ENCODE results near the gene CABLES1. TPM values are rescaled to one million over a fixed set of nuclear protein-coding genes. Genes with fewer than 3 reads are reported as not detected.
"Not testable (repeated sequence)": the region's sequence is repeated elsewhere in the genome, so short reads cannot be mapped to it uniquely, and the experiment has no call there.

The CABLES1 gene
- total RNA-seq, 1 donor from 2014 or later: 4.2 TPM

DNA sequence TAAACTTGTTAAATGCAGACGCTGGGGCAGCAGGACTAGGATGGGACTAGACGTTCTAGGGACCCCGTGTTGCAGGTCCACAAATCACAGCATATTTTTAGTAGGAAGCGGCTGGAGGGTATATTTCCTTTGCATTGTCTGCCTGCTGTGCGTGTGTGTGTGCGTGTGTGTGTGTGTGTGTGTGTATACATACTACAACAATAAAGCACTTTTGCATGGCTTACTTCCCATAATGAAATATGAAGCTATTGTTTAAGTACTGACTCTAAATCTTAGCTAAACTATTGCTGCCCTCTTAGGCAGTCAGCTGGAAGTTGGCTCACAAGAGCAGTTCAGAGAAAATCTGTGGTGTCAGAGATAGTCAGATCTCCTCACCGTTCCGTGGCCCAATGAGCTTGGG is 133.4 kb downstream of the CABLES1 start:
- Mint-ChIP-seq H3K4me3 (ENCODE audit: low read depth) (no peak overlapping the region), H3K9me3 (ENCODE audit: low read depth) (peaks cover 11% of the 10 kb centered on the region), H3K27me3 (peaks cover 13% of the 10 kb centered on the region), H3K4me1 (ENCODE audit: low read depth) (peaks cover 5% of the 10 kb centered on the region), H3K36me3 (ENCODE audit: insufficient read depth) (peaks cover 6% of the 10 kb centered on the region), H3K27ac (no peak overlapping the region)
- DNase-seq (ENCODE audit: low spot score, unreplicated experiment): no peak
- TF ChIP-seq, protein P1, sequence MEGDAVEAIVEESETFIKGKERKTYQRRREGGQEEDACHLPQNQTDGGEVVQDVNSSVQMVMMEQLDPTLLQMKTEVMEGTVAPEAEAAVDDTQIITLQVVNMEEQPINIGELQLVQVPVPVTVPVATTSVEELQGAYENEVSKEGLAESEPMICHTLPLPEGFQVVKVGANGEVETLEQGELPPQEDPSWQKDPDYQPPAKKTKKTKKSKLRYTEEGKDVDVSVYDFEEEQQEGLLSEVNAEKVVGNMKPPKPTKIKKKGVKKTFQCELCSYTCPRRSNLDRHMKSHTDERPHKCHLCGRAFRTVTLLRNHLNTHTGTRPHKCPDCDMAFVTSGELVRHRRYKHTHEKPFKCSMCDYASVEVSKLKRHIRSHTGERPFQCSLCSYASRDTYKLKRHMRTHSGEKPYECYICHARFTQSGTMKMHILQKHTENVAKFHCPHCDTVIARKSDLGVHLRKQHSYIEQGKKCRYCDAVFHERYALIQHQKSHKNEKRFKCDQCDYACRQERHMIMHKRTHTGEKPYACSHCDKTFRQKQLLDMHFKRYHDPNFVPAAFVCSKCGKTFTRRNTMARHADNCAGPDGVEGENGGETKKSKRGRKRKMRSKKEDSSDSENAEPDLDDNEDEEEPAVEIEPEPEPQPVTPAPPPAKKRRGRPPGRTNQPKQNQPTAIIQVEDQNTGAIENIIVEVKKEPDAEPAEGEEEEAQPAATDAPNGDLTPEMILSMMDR (IDR thresholded peaks at IDR 0.05; ENCODE audit: unreplicated experiment): no peak

DNA sequence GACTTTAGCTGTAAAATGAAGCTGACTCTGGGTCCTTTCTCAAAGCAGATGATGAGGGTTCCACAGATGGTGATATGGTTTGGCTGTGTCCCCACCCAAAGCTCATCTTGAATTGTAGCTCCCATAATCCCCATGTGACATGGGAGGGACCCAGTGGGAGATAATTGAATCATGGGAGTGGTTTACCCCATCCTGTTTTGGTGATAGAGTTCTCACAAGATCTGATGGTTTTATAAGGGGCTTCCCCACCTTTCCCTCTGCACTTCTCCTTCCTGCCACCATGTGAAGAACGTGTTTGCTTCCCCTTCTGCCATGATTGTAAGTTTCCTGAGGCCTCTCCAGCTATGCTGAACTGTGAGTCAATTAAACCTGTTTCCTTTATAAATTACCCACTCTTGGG is 133.8 kb downstream of the CABLES1 start:
- Mint-ChIP-seq H3K27me3 (peaks cover 13% of the 10 kb centered on the region), H3K9me3 (ENCODE audit: low read depth) (peaks cover 11% of the 10 kb centered on the region)
- not testable (repeated sequence) for H3K4me3 Mint-ChIP-seq (ENCODE audit: low read depth); H3K27ac Mint-ChIP-seq; H3K36me3 Mint-ChIP-seq (ENCODE audit: insufficient read depth); H3K4me1 Mint-ChIP-seq (ENCODE audit: low read depth); DNase-seq (ENCODE audit: low spot score, unreplicated experiment)

DNA sequence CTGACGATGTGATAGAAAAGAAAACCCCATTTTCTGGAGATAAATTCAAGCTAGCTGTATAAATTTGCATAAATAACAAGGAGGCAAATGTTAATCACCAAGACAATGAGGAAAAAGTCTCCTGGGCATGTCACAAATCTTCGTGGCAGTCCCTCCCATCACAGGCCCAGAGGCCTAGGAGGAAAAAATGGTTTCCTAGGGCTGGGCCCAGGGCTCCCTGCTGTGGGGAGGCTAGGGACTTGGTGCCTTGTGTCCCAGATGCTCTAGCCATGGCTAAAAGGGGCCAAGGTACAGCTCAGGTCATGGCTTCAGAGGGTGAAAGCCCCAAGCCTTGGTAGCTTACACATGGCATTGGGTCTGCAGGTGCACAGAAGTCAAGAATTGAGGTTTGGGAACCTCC is 134.6 kb downstream of the CABLES1 start:
- H3K36me3 Mint-ChIP-seq (ENCODE audit: insufficient read depth): peaks cover 6% of the 10 kb centered on the region
- peaks cover 13% of the 10 kb centered on the region for H3K27me3 Mint-ChIP-seq
- peaks cover 11% of the 10 kb centered on the region for H3K9me3 Mint-ChIP-seq (ENCODE audit: low read depth)
- TF ChIP-seq, protein P1 (IDR thresholded peaks at IDR 0.05; ENCODE audit: unreplicated experiment): no peak
- H3K4me3 Mint-ChIP-seq (ENCODE audit: low read depth): no peak overlapping the region
- no peak for DNase-seq (ENCODE audit: low spot score, unreplicated experiment)
- no peak overlapping the region for H3K27ac Mint-ChIP-seq
- H3K4me1 Mint-ChIP-seq (ENCODE audit: low read depth): peaks cover 5% of the 10 kb centered on the region

DNA sequence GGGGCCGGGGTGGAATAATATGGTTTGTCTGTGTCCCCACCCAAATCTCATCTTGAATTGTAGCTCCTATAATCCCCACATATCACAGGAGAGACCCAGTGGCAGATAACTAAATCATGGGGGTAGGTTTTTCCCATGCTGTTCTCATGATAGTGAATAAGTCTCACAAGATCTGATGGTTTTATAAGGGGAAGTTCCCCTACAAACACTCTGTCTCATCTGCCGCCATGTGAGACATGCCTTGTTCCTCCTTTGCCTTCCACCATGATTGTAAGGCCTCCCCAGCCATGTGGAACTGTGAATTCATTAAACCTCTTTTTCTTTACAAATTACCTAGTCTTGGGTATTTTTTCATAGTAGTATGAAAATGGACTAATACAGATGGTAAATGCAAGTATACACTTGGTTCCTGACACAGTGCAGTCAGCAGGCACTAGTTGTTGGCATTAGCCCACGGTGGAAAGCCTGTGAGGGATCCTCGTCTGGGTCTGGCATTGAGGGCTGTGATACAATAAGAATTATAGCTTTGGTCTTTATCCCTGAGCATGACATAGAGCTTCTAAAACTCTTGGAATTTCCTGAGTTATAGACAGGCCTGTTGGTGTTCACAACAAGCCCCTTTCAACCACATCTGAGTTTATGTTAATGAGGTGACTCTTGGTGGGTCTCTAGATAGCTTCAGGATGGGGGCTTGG is 135.8 kb downstream of the CABLES1 start:
- TF ChIP-seq, protein P1 (IDR thresholded peaks at IDR 0.05; ENCODE audit: unreplicated experiment): no peak
- H3K4me1 Mint-ChIP-seq (ENCODE audit: low read depth): peaks cover 5% of the 10 kb centered on the region
- peaks cover 11% of the 10 kb centered on the region for H3K9me3 Mint-ChIP-seq (ENCODE audit: low read depth)
- H3K27ac Mint-ChIP-seq: no peak overlapping the region
- no peak overlapping the region for H3K4me3 Mint-ChIP-seq (ENCODE audit: low read depth)
- peaks cover 6% of the 10 kb centered on the region for H3K36me3 Mint-ChIP-seq (ENCODE audit: insufficient read depth)
- no peak for DNase-seq (ENCODE audit: low spot score, unreplicated experiment)
- H3K27me3 Mint-ChIP-seq: peaks cover 10% of the 10 kb centered on the region

DNA sequence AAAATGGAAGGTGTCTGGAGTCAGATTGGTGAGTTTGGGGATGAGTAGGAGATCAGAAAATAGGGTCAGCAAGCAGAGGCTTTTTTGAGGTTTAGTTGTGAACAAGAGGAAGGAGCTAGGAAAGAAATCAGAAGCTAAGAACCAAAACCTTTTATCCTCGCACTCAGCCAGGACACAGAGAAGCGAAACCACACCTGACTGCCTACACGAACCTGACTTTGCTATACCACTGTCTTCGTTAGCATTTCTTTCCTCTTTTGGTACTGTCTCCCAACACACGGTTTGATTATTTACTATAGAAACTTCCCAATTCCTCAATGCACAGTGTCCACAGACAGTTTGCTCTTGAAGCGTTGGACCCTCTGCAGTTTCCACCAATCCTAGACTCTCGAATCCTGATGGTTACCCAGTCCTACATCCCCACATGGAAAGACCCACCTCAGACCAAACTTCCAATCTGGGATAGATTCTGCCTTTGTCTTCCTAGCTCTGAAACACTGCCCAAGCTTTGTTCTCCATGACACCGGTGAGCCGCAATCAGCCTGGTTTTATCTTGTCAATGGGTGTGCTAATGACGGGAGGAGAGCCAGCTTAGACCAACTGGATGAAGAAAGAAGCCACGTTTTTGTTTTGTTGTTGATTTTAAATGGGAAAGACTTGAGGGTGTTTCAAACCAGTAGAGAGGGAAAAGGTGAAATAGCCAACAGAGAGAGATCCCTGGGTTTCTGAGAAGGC is 137.4 kb downstream of the CABLES1 start:
- TF ChIP-seq, protein P1 (IDR thresholded peaks at IDR 0.05; ENCODE audit: unreplicated experiment): no peak
- DNase-seq (ENCODE audit: low spot score, unreplicated experiment): no peak
- Mint-ChIP-seq H3K36me3 (ENCODE audit: insufficient read depth) (peaks cover 6% of the 10 kb centered on the region), H3K4me3 (ENCODE audit: low read depth) (no peak overlapping the region), H3K4me1 (ENCODE audit: low read depth) (peaks cover 4% of the 10 kb centered on the region), H3K9me3 (ENCODE audit: low read depth) (peaks cover 16% of the 10 kb centered on the region), H3K27ac (no peak overlapping the region), H3K27me3 (peaks cover 6% of the 10 kb centered on the region)
